PC-3 (cell line): ENCODE results near the gene GPR25.

ENCODE experiments used
- CTCF ChIP-seq: fragments of 300-600 bp; sonication (generic); conservative IDR thresholded peaks from 2 replicates; pipeline ENCODE4 v1.5.1; 2017; ENCODE audit warnings: antibody characterized with exemption, low read depth, mild to moderate bottlenecking, low read length
- EZH2 ChIP-seq: fragments of 300-600 bp; sonication (generic); IDR thresholded peaks from one replicate; pipeline ENCODE4 v1.6.1; 2017; ENCODE audit warnings: antibody characterized with exemption, mild to moderate bottlenecking, low read length; ENCODE audit not compliant: unreplicated experiment

- TF ChIP-seq EZH2 (no peak), CTCF (no peak)
These were observed 26.2 kb downstream of the GPR25 start for GRCh38 chr1:200899015-200899386.
